GM19324 (cell line): Measurements from ENCODE around the gene PLCL2.

Experiments used
- ATAC-seq: cut with Tn5 transposase; IDR thresholded peaks from one replicate; pipeline ENCODE4 v1.9.1; 2021; ENCODE audit warnings: mild to moderate bottlenecking, moderate library complexity; ENCODE audit not compliant: unreplicated experiment, low FRiP score

Gene PLCL2

DNA sequence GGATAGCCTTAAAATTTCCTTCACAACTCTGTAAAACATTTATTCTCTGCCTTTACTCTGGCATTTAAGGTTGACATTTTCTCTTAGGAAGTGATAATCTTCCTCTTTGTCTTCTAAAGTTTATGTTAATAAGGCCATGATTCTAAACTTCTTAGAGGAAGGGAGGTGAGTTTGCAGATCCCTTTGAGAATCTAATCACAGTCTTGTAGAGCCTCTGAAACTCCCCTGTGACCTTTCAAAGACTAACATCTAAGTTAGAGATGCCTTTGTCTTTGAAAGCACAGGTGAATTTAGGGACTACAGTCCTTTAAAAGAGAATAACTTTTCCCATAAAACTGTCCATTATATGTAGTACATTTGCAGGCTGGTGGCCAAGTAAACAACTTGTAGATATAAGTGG is 115.1 kb downstream of the PLCL2 start:
- ATAC-seq: no peak

GRCh38 chr3:17003457-17003856 is 118.7 kb downstream of the PLCL2 start:
- ATAC-seq: no peak

- no peak for ATAC-seq
These were observed 121.5 kb downstream of the PLCL2 start for GRCh38 chr3:17006132-17006852.

- no peak for ATAC-seq
These were observed 122.5 kb downstream of the PLCL2 start for GRCh38 chr3:17007284-17007683.

GRCh38 chr3:17009826-17010225 is 125.1 kb downstream of the PLCL2 start:
- ATAC-seq: no peak

- ATAC-seq: no peak
These were observed 127.1 kb downstream of the PLCL2 start for GRCh38 chr3:17011728-17012338.

- no peak for ATAC-seq
These were observed 128.3 kb downstream of the PLCL2 start for GRCh38 chr3:17013050-17013449.

- ATAC-seq: no peak
These were observed 128.8 kb downstream of the PLCL2 start for GRCh38 chr3:17013571-17013970.

DNA sequence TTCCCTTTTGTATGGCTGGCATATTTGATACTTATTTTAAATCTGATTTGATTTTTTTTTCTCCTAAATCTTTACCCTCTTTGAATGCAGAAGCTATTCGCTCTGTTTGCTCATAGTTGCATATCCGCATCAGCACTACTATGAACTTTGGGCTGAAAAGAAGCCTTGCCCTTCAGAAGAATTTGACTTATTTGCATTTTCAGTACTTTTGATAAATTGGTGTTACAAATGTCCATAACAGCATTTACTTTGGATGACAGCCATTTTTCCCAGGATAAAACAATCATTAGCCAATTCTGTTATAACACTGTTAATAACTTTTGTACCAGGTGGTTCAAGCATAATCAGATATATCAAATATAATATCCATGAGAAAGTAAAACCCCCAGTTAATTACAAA is 129.5 kb downstream of the PLCL2 start:
- ATAC-seq: no peak

DNA sequence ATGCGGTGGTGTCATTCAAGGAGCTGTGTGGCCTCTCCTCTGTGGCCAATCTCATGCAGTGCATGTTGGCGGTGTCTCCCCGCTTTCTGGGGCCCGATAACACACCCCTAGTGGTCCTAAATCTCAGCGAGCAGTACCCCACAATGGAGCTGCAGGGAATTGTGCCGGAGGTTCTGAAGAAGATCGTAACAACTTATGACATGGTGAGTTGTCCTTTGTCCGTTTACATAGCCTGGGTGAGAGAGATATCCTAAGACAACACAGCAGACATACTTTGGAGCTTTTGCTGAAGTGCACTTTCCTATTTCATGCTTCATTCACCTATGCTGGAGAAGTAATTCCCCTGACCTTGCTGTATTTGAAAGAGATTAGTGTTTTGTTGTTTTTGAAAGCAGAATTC is 130.0 kb downstream of the PLCL2 start:
- no peak for ATAC-seq

DNA sequence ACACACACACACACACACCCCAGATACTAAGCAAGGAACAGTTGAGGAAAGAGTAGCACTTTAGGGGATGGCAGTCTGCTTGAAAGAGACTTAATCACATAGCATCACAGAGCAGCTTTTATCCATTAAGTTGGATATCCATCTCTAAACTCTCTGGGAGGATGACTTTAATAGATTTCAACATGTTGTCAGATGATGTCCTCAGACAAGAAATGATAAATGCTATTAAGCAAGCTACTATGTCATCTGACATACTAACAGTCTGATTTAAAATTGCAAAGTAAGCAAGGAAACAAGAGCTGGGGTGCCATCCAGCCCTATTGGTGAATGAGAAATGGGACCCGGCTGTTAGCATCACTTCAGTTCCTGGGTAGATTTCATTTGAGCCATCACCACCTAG is 136.9 kb downstream of the PLCL2 start:
- no peak for ATAC-seq

- peak; percentile 66 for ATAC-seq
These were observed 138.4 kb downstream of the PLCL2 start for GRCh38 chr3:17023006-17023664.

GRCh38 chr3:17025594-17026139 is 140.9 kb downstream of the PLCL2 start:
- no peak for ATAC-seq

GRCh38 chr3:17027318-17027717 is 142.6 kb downstream of the PLCL2 start:
- ATAC-seq: no peak

GRCh38 chr3:17028363-17028762 is 143.6 kb downstream of the PLCL2 start:
- ATAC-seq: no peak

GRCh38 chr3:17030438-17030837 is 145.7 kb downstream of the PLCL2 start:
- no peak for ATAC-seq

- ATAC-seq: no peak
These were observed 146.3 kb downstream of the PLCL2 start for GRCh38 chr3:17030956-17031652.

- no peak for ATAC-seq
These were observed 147.8 kb downstream of the PLCL2 start for GRCh38 chr3:17032407-17033034.

DNA sequence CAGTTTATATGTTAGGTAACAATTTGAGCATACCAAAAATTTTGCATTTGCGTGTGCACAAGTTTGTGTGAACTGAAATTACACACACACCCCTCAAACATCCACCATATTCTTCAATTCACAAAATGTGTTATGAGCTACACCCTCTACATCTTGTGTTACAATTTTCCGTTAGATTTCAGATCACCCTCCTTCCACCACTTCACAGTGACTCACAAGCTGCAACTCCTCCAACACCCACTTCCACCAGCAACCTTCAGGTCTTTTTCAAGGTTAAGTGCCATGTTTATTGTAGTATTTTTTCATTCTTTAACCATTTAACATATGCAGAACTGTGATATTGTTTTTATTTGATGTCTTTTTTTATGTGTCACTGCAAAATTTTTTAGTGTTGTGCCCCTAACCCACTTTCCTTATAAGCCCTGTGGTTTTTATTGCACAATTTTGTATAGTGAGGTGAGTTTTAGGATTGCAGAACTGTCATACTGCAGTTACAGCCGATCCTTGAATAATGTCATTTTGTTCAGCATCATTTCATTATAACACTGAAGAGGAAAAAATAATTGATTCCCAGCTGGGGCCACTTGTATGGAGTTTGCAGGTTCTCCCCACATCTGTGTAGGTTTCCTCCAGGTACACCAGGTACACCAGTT is 148.9 kb downstream of the PLCL2 start:
- ATAC-seq: no peak

GRCh38 chr3:17035033-17035432 is 150.3 kb downstream of the PLCL2 start:
- no peak for ATAC-seq
